Vagina (tissue), 2 donors: ENCODE results near the gene CCDC38.

Experiments
- CTCF ChIP-seq, 3 experiments: fragments of 450-650 bp in 2 of 3; fragments of 200-600 bp in 1 of 3; sonication (generic) in 1 of 3; IDR thresholded peaks; one replicate each; pipeline ENCODE4 v1.5.1; 2017 to 2019; ENCODE audit warnings: antibody characterized with exemption in 3 of 3, mild to moderate bottlenecking in 2 of 3, moderate library complexity in 2 of 3
- POLR2AphosphoS5 ChIP-seq, 2 donors: sonication (generic); formaldehyde crosslinking; IDR thresholded peaks; one replicate each; pipeline ENCODE4 v1.9.0; 2017; ENCODE audit warnings: antibody characterized with exemption in 2 of 2, mild to moderate bottlenecking in 2 of 2, low read depth in 1 of 2; ENCODE audit not compliant: insufficient read depth in 1 of 2

GRCh38 chr12:95858451-95859343, 83.7 kb downstream of the CCDC38 start, which contains the start of gene SNRPF:
- peak; percentile 88 to 90 for TF ChIP-seq POLR2AphosphoS5 (IDR thresholded peaks at IDR 0.05; ENCODE audit: insufficient read depth in 1 of 2, low read depth in 1 of 2)
- peak in 1 of 3 experiments; percentile 4 for TF ChIP-seq CTCF (IDR thresholded peaks at IDR 0.05)
